Panc1 (cell line): ENCODE measurements around the gene ACTR5. TPM values are rescaled to one million over a fixed set of nuclear protein-coding genes. Genes with fewer than 3 reads are reported as not detected.

Experiments used
- ATAC-seq: fragments of 200-7000 bp; cut with Tn5 transposase; 2 replicates; pipeline ENCODE4 v1.9.1; 2020; ENCODE audit warnings: mild to moderate bottlenecking, moderate library complexity
- BruUV-seq: library from RNA; stranded (reverse); fragments of 400-500 nt; replicated peaks from 2 replicates; lab custom pipeline; 2021; lab: Mats Ljungman, UMichigan
- CTCF ChIA-PET: fragments of 300-600 bp; sonication (Branson Sonifier 250); formaldehyde crosslinking; loops from one replicate; lab custom pipeline; 2022; ENCODE audit warnings: antibody characterized with exemption; lab: Charles Lee
- POLR2A ChIA-PET: fragments of 300-600 bp; sonication (Branson Sonifier 250); formaldehyde crosslinking; loops from one replicate; lab custom pipeline; 2022; ENCODE audit warnings: antibody characterized with exemption; lab: Charles Lee
- DNase-seq: peaks from one replicate; pipeline ENCODE4 v3.0.0-alpha.2; 2010; ENCODE audit warnings: low read depth, low spot score
- H3K27ac ChIP-seq: 2 replicates; pipeline ENCODE4 v1.5.1; 2011; ENCODE audit warnings: mild to moderate bottlenecking, low read length, inconsistent platforms
- H3K27me3 ChIP-seq: fragments of 200-500 bp; sonication (Bioruptor generic); 2 replicates; pipeline ENCODE4 v1.6.0; 2014; ENCODE audit warnings: low read length, inconsistent platforms; ENCODE audit not compliant: control insufficient read depth, insufficient read depth
- H3K36me3 ChIP-seq: fragments of 200-500 bp; sonication (Bioruptor generic); 2 replicates; pipeline ENCODE4 v1.5.1; 2014; ENCODE audit warnings: inconsistent platforms, mild to moderate bottlenecking, low read length, moderate library complexity; ENCODE audit not compliant: control insufficient read depth, insufficient read depth
- H3K4me1 ChIP-seq: 2 replicates; pipeline ENCODE4 v1.5.1; 2011; ENCODE audit warnings: inconsistent platforms, mild to moderate bottlenecking, low read length, moderate library complexity; ENCODE audit not compliant: control insufficient read depth, insufficient read depth
- H3K4me3 ChIP-seq, 2 experiments: 2 replicates each; pipeline ENCODE4 v1.5.1; 2011 to 2012; ENCODE audit warnings: low read depth in 2 of 2, low read length in 2 of 2, mild to moderate bottlenecking in 2 of 2, inconsistent platforms in 1 of 2, moderate library complexity in 1 of 2
- H3K9me3 ChIP-seq: fragments of 200-500 bp; sonication (Bioruptor generic); 2 replicates; pipeline ENCODE4 v1.5.1; 2014; ENCODE audit warnings: low read depth, mild to moderate bottlenecking, inconsistent platforms, low read length, moderate library complexity; ENCODE audit not compliant: control insufficient read depth, insufficient read depth
- POLR2AphosphoS5 ChIP-seq: IDR thresholded peaks from 2 replicates; pipeline ENCODE4 v1.6.1; 2012; ENCODE audit warnings: mild to moderate bottlenecking, low read depth, low read length, moderate library complexity
- SIN3A ChIP-seq: IDR thresholded peaks from 2 replicates; pipeline ENCODE4 v1.6.1; 2012; ENCODE audit warnings: low read depth, mild to moderate bottlenecking, low read length, moderate library complexity, borderline replicate concordance; ENCODE audit not compliant: insufficient read depth
- TCF7L2 ChIP-seq: IDR thresholded peaks from 2 replicates; pipeline ENCODE4 v1.6.1; 2011; ENCODE audit warnings: mild to moderate bottlenecking, low read depth, low read length, inconsistent platforms
- in situ Hi-C: cut with HindIII; loops from 2 replicates; pipeline ENCODE4 v1.10.0; 2016; ENCODE audit warnings: low sequenced_read_pairs, low pct_unique_long_range_greater_than_20kb
- intact Hi-C: fragments of 100-400 bp; cut with micrococcal nuclease; formaldehyde crosslinking; loops from one replicate; pipeline ENCODE4 v1.10.0; 2022; ENCODE audit not compliant: unreplicated experiment
- total RNA-seq: library from RNA; stranded (reverse); gene quantifications from one replicate; pipeline ENCODE4 v1.2.1, GENCODE V29; 2021; ENCODE audit not compliant: unreplicated experiment
- TF ChIP-seq, protein P1 (sequence below): fragments of 450-650 bp; IDR thresholded peaks from 2 replicates; pipeline ENCODE4 v1.5.1; 2017; ENCODE audit warnings: mild to moderate bottlenecking
- TF ChIP-seq, protein P2 (sequence below), 2 experiments: IDR thresholded peaks; 2 replicates each; pipeline ENCODE4 v1.6.1; 2011 to 2012; ENCODE audit warnings: low read depth in 2 of 2, control low read depth in 1 of 2, low read length in 1 of 2, mild to moderate bottlenecking in 1 of 2, moderate library complexity in 1 of 2; ENCODE audit not compliant: insufficient read depth in 1 of 2

The ACTR5 gene
- total RNA-seq, 1 experiment from 2014 or later, result 12.1 TPM

DNA sequence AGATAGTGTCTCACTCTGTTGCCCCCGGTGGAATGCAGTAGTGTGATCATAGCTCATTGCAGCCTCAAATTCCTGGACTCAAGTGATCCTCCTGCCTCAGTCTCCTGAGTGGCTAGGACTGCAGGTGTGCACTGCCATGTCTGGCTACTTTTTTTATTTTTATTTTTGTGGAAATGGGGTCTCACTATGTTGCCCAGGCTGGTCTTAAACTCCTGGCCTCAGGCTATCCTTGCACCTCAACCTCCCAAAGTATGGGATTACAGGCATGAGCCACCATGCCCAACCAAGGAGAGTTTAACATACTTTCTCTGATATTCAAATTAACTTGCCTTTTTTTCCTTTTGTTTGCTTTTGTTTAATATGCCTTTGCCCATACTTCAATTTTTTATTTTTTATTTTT lies 10.4 kb upstream of the ACTR5 start:
- no peaks in the 10 kb centered on the region for H3K4me1 ChIP-seq
- H3K27ac ChIP-seq, result no peak overlapping the region
- intact Hi-C loops, result no loop called here
- H3K9me3 ChIP-seq, result no peaks in the 10 kb centered on the region
- ChIA-PET POLR2A (no interaction called here), CTCF (interaction anchor here (0.7 kb wide), 1 partner anchor 48 kb away, joined by 3 read pairs; no protein-coding TSS in a partner anchor)
- in situ Hi-C loops, result no loop called here
- H3K27me3 ChIP-seq, result peaks cover 42% of the 10 kb centered on the region
- ATAC-seq (no peak), DNase-seq (no peak)
- no TSS peak for BruUV-seq
- TF ChIP-seq TCF7L2, result no peak
- TF ChIP-seq, protein P1, sequence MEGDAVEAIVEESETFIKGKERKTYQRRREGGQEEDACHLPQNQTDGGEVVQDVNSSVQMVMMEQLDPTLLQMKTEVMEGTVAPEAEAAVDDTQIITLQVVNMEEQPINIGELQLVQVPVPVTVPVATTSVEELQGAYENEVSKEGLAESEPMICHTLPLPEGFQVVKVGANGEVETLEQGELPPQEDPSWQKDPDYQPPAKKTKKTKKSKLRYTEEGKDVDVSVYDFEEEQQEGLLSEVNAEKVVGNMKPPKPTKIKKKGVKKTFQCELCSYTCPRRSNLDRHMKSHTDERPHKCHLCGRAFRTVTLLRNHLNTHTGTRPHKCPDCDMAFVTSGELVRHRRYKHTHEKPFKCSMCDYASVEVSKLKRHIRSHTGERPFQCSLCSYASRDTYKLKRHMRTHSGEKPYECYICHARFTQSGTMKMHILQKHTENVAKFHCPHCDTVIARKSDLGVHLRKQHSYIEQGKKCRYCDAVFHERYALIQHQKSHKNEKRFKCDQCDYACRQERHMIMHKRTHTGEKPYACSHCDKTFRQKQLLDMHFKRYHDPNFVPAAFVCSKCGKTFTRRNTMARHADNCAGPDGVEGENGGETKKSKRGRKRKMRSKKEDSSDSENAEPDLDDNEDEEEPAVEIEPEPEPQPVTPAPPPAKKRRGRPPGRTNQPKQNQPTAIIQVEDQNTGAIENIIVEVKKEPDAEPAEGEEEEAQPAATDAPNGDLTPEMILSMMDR, result no peak
- no peak for TF ChIP-seq SIN3A
- no peak for TF ChIP-seq POLR2AphosphoS5
- TF ChIP-seq, protein P2, sequence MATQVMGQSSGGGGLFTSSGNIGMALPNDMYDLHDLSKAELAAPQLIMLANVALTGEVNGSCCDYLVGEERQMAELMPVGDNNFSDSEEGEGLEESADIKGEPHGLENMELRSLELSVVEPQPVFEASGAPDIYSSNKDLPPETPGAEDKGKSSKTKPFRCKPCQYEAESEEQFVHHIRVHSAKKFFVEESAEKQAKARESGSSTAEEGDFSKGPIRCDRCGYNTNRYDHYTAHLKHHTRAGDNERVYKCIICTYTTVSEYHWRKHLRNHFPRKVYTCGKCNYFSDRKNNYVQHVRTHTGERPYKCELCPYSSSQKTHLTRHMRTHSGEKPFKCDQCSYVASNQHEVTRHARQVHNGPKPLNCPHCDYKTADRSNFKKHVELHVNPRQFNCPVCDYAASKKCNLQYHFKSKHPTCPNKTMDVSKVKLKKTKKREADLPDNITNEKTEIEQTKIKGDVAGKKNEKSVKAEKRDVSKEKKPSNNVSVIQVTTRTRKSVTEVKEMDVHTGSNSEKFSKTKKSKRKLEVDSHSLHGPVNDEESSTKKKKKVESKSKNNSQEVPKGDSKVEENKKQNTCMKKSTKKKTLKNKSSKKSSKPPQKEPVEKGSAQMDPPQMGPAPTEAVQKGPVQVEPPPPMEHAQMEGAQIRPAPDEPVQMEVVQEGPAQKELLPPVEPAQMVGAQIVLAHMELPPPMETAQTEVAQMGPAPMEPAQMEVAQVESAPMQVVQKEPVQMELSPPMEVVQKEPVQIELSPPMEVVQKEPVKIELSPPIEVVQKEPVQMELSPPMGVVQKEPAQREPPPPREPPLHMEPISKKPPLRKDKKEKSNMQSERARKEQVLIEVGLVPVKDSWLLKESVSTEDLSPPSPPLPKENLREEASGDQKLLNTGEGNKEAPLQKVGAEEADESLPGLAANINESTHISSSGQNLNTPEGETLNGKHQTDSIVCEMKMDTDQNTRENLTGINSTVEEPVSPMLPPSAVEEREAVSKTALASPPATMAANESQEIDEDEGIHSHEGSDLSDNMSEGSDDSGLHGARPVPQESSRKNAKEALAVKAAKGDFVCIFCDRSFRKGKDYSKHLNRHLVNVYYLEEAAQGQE (IDR thresholded peaks at IDR 0.05; ENCODE audit: insufficient read depth in 1 of 2, low read depth in 2 of 2, low read length in 1 of 2), result no peak
- H3K4me3 ChIP-seq, result no peak overlapping the region
- H3K36me3 ChIP-seq, result no peaks in the 10 kb centered on the region

- Histone ChIP-seq H3K36me3 (no peaks in the 10 kb centered on the region; the same call in 1 of the 2 replicates), H3K27ac (no peak overlapping the region), H3K9me3 (no peaks in the 10 kb centered on the region), H3K4me3 (no peak overlapping the region), H3K4me1 (peaks cover 14% of the 10 kb centered on the region), H3K27me3 (peaks cover 15% of the 10 kb centered on the region)
- BruUV-seq, result no TSS peak
- ATAC-seq (no peak), DNase-seq (no peak)
- POLR2A ChIA-PET, result no interaction called here
- CTCF ChIA-PET, result no interaction called here
- TF ChIP-seq, protein P2 (IDR thresholded peaks at IDR 0.05; ENCODE audit: insufficient read depth in 1 of 2, low read depth in 2 of 2, low read length in 1 of 2), result no peak
- TF ChIP-seq, protein P1, result no peak
- TF ChIP-seq TCF7L2, result no peak
- TF ChIP-seq POLR2AphosphoS5, result no peak
- TF ChIP-seq SIN3A, result no peak
- intact Hi-C loops (no loop called here), in situ Hi-C loops (no loop called here)
These were observed 2.5 kb upstream of the ACTR5 start for GRCh38 chr20:38745757-38746156.
